Measurements from ENCODE around the gene NUCB1. TPM values are rescaled to one million over a fixed set of nuclear protein-coding genes. Genes with fewer than 3 reads are reported as not detected.

Gene NUCB1
- total and polyA plus RNA-seq, 9 of the 15 experiments (the other 6 are each of a cell fraction or from before 2014, with no cell fraction given), result 3.1 to 153 (median 71.7) TPM

GRCh38 chr19:48954595-48955307 lies 54.6 kb downstream of the NUCB1 start, which contains the start of gene BAX (continued):
- peak in 1 of 2 experiments; percentile 35; a peak in 1 of 4 replicates for TF ChIP-seq KDM4B (IDR thresholded peaks at IDR 0.05; ENCODE audit: borderline replicate concordance in 2 of 2, low read depth in 1 of 2)
- TF ChIP-seq TRIM24 (IDR thresholded peaks at IDR 0.05), result peak in 1 of 2 experiments; percentile 60; a peak in 2 of 4 replicates
- TF ChIP-seq ZEB2 (IDR thresholded peaks at IDR 0.05), result 0 out of 2 replicates have a peak, but pooled peaks have one; percentile 35
- TF ChIP-seq TAF9B (IDR thresholded peaks at IDR 0.05; ENCODE audit: partially characterized antibody), result peak; percentile 48
- TF ChIP-seq, protein P1, sequence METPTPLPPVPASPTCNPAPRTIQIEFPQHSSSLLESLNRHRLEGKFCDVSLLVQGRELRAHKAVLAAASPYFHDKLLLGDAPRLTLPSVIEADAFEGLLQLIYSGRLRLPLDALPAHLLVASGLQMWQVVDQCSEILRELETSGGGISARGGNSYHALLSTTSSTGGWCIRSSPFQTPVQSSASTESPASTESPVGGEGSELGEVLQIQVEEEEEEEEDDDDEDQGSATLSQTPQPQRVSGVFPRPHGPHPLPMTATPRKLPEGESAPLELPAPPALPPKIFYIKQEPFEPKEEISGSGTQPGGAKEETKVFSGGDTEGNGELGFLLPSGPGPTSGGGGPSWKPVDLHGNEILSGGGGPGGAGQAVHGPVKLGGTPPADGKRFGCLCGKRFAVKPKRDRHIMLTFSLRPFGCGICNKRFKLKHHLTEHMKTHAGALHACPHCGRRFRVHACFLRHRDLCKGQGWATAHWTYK (CRISPR knock-in tag; IDR thresholded peaks at IDR 0.05), result 0 out of 2 replicates have a peak, but pooled peaks have one; percentile 2
- TF ChIP-seq CBX1 (IDR thresholded peaks at IDR 0.05; ENCODE audit: low read depth), result peak; percentile 88
- TF ChIP-seq USF2 (CRISPR knock-in tag; IDR thresholded peaks at IDR 0.05), result peak; percentile 98
- no peak for TF ChIP-seq SNAPC5 (CRISPR knock-in tag; IDR thresholded peaks at IDR 0.05)
- peak; percentile 34; the same call in 1 of the 2 replicates for TF ChIP-seq ZNF143 (CRISPR knock-in tag; IDR thresholded peaks at IDR 0.05)
- peak; percentile 63 for TF ChIP-seq FUS (optimal IDR thresholded peaks at IDR 0.05; ENCODE audit: low read depth, low read length)
- peak; percentile 90; the same call in 1 of the 2 replicates for TF ChIP-seq ZNF668 (CRISPR knock-in tag; IDR thresholded peaks at IDR 0.05)
- peak; percentile 69 for TF ChIP-seq KLF6 (CRISPR knock-in tag; IDR thresholded peaks at IDR 0.05; ENCODE audit: borderline replicate concordance)
- TF ChIP-seq ZBTB2 (IDR thresholded peaks at IDR 0.05), result 0 out of 2 replicates have a peak, but pooled peaks have one; percentile 33
- peak; percentile 75; the same call in 1 of the 2 replicates for TF ChIP-seq GATAD2B (IDR thresholded peaks at IDR 0.05; ENCODE audit: borderline replicate concordance)
- TF ChIP-seq SMC3 (conservative IDR thresholded peaks at IDR 0.05; ENCODE audit: insufficient read depth, low read depth, low read length), result no peak
- TF ChIP-seq, protein P2, sequence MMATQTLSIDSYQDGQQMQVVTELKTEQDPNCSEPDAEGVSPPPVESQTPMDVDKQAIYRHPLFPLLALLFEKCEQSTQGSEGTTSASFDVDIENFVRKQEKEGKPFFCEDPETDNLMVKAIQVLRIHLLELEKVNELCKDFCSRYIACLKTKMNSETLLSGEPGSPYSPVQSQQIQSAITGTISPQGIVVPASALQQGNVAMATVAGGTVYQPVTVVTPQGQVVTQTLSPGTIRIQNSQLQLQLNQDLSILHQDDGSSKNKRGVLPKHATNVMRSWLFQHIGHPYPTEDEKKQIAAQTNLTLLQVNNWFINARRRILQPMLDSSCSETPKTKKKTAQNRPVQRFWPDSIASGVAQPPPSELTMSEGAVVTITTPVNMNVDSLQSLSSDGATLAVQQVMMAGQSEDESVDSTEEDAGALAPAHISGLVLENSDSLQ (IDR thresholded peaks at IDR 0.05), result peak; percentile 53
- peak; percentile 90 for TF ChIP-seq RREB1 (CRISPR knock-in tag; IDR thresholded peaks at IDR 0.05)
